Gastroesophageal sphincter (tissue), 4 donors: ENCODE results near the gene ADORA2A. TPM values are rescaled to one million over a fixed set of nuclear protein-coding genes. Genes with fewer than 3 reads are reported as not detected.

Experiments
- ATAC-seq: fragments of 150-250 bp; one replicate; pipeline ENCODE4 v1.9.1; 2016; ENCODE audit warnings: mild to moderate bottlenecking, moderate library complexity
- H3K27ac ChIP-seq, 4 donors: fragments of 200-600 bp; sonication (generic) in 3 of 4; 1 replicate in 3 of 4; 2 replicates in 1 of 4; pipeline ENCODE4 v1.5.1; 2016 to 2019
- H3K27me3 ChIP-seq: fragments of 200-600 bp; sonication (generic); one replicate; pipeline ENCODE4 v1.5.1; 2019
- H3K36me3 ChIP-seq, 2 donors: fragments of 200-600 bp; sonication (generic); one replicate each; pipeline ENCODE4 v1.5.1; 2019; ENCODE audit warnings: control low read depth in 1 of 2
- H3K4me1 ChIP-seq, 3 donors: fragments of 200-600 bp; sonication (generic); 1 replicate in 2 of 3; 2 replicates in 1 of 3; pipeline ENCODE4 v1.5.1; 2016 to 2019; ENCODE audit warnings: control low read depth in 2 of 3
- H3K4me3 ChIP-seq, 2 donors: fragments of 200-600 bp; sonication (generic); one replicate each; pipeline ENCODE4 v1.5.1; 2019; ENCODE audit warnings: mild to moderate bottlenecking in 1 of 2, moderate library complexity in 1 of 2
- H3K9me3 ChIP-seq, 3 donors: fragments of 200-600 bp; sonication (generic); one replicate each; pipeline ENCODE4 v1.5.1; 2017 to 2019; ENCODE audit warnings: control low read depth in 2 of 3
- EP300 ChIP-seq: sonication (generic); formaldehyde crosslinking; IDR thresholded peaks from one replicate; pipeline ENCODE4 v1.6.1; 2017; ENCODE audit warnings: antibody characterized with exemption, mild to moderate bottlenecking
- POLR2A ChIP-seq, 2 donors: fragments of 450-650 bp; IDR thresholded peaks; one replicate each; pipeline ENCODE4 v1.6.1; 2017; ENCODE audit warnings: antibody characterized with exemption in 2 of 2, mild to moderate bottlenecking in 2 of 2, moderate library complexity in 1 of 2
- POLR2AphosphoS5 ChIP-seq: sonication (generic); formaldehyde crosslinking; IDR thresholded peaks from one replicate; pipeline ENCODE4 v1.6.1; 2017; ENCODE audit warnings: antibody characterized with exemption
- WGBS, 2 donors: methylation state at CpG; one replicate each; pipeline ENCODE4 v1.1.5; 2018; ENCODE audit warnings: low coverage in 1 of 2; 5-methylcytosine and 5-hydroxymethylcytosine counted together
- total RNA-seq, 4 donors: library from RNA; depleted of rRNA; stranded (reverse); fragments of >200 nt; gene quantifications; one replicate each; pipeline ENCODE4 v1.1.0, GENCODE V29; 2016
- TF ChIP-seq, protein P1 (sequence below), 4 experiments: fragments of 200-600 bp in 2 of 4; fragments of 450-650 bp in 2 of 4; sonication (generic) in 1 of 4; IDR thresholded peaks; one replicate each; pipeline ENCODE4 v1.5.1; 2017 to 2019; ENCODE audit warnings: antibody characterized with exemption in 4 of 4, mild to moderate bottlenecking in 2 of 4, moderate library complexity in 2 of 4

The ADORA2A gene
- total RNA-seq, 4 donors from 2014 or later = 1.9 to 5.7 (median 3.3) TPM

- Histone ChIP-seq H3K27me3 (no peaks in the 10 kb centered on the region), H3K4me3 (no peak overlapping the region), H3K36me3 (peaks cover 0 to 27% of the 10 kb centered on the region in 2 donors), H3K27ac (peak overlapping the region in 3 of 4 donors; percentile 45 to 64 (median 62)), H3K4me1 (peaks cover 7 to 39% (median 9%) of the 10 kb centered on the region in 3 donors), H3K9me3 (no peaks in the 10 kb centered on the region)
- WGBS, 2 donors = 84 to 91% methylated on average over 3 of the region's 3 CpGs
- TF ChIP-seq POLR2AphosphoS5 (no peak), POLR2A (IDR thresholded peaks at IDR 0.05) (no peak), EP300 (no peak)
- TF ChIP-seq, protein P1, sequence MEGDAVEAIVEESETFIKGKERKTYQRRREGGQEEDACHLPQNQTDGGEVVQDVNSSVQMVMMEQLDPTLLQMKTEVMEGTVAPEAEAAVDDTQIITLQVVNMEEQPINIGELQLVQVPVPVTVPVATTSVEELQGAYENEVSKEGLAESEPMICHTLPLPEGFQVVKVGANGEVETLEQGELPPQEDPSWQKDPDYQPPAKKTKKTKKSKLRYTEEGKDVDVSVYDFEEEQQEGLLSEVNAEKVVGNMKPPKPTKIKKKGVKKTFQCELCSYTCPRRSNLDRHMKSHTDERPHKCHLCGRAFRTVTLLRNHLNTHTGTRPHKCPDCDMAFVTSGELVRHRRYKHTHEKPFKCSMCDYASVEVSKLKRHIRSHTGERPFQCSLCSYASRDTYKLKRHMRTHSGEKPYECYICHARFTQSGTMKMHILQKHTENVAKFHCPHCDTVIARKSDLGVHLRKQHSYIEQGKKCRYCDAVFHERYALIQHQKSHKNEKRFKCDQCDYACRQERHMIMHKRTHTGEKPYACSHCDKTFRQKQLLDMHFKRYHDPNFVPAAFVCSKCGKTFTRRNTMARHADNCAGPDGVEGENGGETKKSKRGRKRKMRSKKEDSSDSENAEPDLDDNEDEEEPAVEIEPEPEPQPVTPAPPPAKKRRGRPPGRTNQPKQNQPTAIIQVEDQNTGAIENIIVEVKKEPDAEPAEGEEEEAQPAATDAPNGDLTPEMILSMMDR (IDR thresholded peaks at IDR 0.05) = no peak
- ATAC-seq = no peak
Measured at GRCh38 chr22:24391836-24392217, 35.6 kb upstream of the ADORA2A start.

DNA sequence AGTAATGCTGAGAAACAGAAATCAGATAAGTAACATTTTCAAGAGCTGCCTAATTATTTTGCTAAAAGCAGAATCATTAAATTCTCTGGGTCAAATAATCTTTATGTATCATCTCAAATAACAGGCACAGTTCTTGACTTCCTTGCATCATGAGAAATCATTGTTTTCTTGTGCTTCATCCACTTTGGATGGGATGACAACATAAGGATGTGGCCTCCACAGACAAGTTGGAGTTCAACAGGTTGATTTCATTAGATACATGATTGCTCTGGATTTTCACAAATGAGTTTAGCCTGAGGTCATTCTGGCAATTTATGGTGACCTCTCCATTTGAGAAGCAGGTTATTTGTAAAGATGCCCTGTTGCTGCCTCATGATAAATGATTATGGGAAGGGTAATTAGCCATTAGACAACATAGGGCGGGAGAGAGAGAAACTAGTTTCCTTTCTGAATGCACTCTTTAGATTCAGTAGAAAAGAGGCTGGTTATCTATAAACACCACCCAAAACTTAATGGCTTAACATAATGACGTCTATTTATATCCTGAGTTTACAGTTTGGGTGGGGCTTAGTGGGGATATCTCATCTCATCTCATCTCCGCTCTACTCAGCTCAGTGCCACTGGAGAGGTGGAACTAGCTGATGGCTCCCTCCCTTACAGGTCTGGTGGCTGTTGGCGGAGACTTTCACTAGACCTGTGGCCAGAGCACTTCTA, 35.0 kb upstream of the ADORA2A start:
- Histone ChIP-seq H3K27me3 (no peaks in the 10 kb centered on the region), H3K36me3 (peaks cover 0 to 32% of the 10 kb centered on the region in 2 donors), H3K4me1 (peaks cover 7 to 39% (median 9%) of the 10 kb centered on the region in 3 donors), H3K4me3 (no peak overlapping the region), H3K27ac (peak overlapping the region in 1 of 4 donors; percentile 64), H3K9me3 (no peaks in the 10 kb centered on the region)
- no peak for ATAC-seq
- WGBS, 2 donors = 74 to 79% methylated on average over 3 to 4 of the region's 4 CpGs
- TF ChIP-seq EP300 (no peak), POLR2AphosphoS5 (no peak)
- TF ChIP-seq, protein P1 (IDR thresholded peaks at IDR 0.05) = no peak

GRCh38 chr22:24393012-24393559, 34.3 kb upstream of the ADORA2A start:
- H3K27ac ChIP-seq = no peak overlapping the region
- peaks cover 7 to 39% (median 9%) of the 10 kb centered on the region in 3 donors for H3K4me1 ChIP-seq
- no peak overlapping the region for H3K4me3 ChIP-seq
- TF ChIP-seq POLR2AphosphoS5 = no peak
- TF ChIP-seq, protein P1 (IDR thresholded peaks at IDR 0.05) = no peak
- TF ChIP-seq EP300 = no peak
- no peak for TF ChIP-seq POLR2A (IDR thresholded peaks at IDR 0.05)
- peaks cover 0 to 36% of the 10 kb centered on the region in 2 donors for H3K36me3 ChIP-seq
- H3K27me3 ChIP-seq = no peaks in the 10 kb centered on the region
- no peaks in the 10 kb centered on the region for H3K9me3 ChIP-seq
- WGBS, 2 donors = 93 to 100% methylated on average over 2 of the region's 2 CpGs
- ATAC-seq = no peak

DNA sequence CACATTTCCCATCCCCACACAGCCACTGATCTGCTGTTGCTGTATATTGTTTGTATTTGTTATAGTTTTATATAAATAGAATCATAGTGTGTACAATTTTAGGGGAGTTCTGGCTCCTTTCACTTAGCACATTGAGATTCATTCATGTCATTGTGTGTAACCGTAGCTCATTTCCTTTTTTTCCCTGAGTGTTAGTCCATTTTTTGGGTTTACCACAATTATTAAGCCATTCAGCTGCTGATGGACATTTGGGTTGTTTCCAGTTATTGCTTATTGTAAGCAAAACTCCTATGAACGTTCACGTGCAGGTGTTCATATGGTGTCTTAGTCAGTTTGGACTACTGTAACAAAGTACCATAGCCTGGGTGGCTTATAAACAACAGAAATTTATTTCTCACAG, 33.6 kb upstream of the ADORA2A start:
- Histone ChIP-seq H3K4me3 (no peak overlapping the region), H3K9me3 (no peaks in the 10 kb centered on the region), H3K27me3 (no peaks in the 10 kb centered on the region), H3K36me3 (peaks cover 0 to 44% of the 10 kb centered on the region in 2 donors), H3K27ac (no peak overlapping the region), H3K4me1 (peaks cover 7 to 39% (median 9%) of the 10 kb centered on the region in 3 donors)
- WGBS, 2 donors = 39 to 71% methylated on average over 2 to 3 of the region's 3 CpGs
- TF ChIP-seq, protein P1 (IDR thresholded peaks at IDR 0.05) = no peak
- TF ChIP-seq POLR2A (IDR thresholded peaks at IDR 0.05) = no peak
- TF ChIP-seq POLR2AphosphoS5 = no peak
- no peak for TF ChIP-seq EP300
- ATAC-seq = no peak

DNA sequence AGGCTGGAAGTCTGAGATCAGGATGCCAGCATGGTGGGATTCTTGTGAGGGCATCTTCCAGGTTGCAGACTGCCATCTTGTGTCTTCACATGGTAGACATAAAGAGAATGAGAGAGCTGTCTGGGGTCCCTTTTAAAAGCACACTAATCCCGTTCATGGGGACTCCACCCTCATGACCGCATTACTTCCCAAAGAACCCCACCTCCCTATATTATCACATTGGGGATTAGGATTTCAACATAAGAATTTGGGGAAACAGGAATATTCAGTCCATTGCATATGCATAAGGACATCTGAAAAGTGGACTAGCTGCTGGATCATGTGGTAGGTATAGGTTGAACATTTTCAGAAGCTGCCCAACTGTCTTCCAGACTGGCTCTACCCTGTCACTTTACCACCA, 33.1 kb upstream of the ADORA2A start:
- H3K36me3 ChIP-seq = peaks cover 0 to 44% of the 10 kb centered on the region in 2 donors
- H3K4me3 ChIP-seq = no peak overlapping the region
- WGBS, 2 donors = 83 to 92% methylated on average over 2 of the region's 2 CpGs
- TF ChIP-seq EP300 (no peak), POLR2A (IDR thresholded peaks at IDR 0.05) (no peak), POLR2AphosphoS5 (no peak)
- TF ChIP-seq, protein P1 (IDR thresholded peaks at IDR 0.05) = no peak
- H3K4me1 ChIP-seq = peaks cover 7 to 37% (median 9%) of the 10 kb centered on the region in 3 donors
- no peaks in the 10 kb centered on the region for H3K27me3 ChIP-seq
- no peaks in the 10 kb centered on the region for H3K9me3 ChIP-seq
- no peak overlapping the region for H3K27ac ChIP-seq
- ATAC-seq = no peak
